Trophoblast cell (in vitro differentiated cells and primary cell): ENCODE results near the gene SFRP5.
A peak's percentile ranks its signal among the peaks of the same experiment; 100 is the strongest.

Source experiments
- DNase-seq, 2 donors: peaks; one replicate each; pipeline ENCODE4 v3.0.0-alpha.2; 2016
- H2AFZ ChIP-seq: 2 replicates; pipeline ENCODE4 v1.6.1; 2013; ENCODE audit warnings: low read length, moderate library complexity, mild to moderate bottlenecking; ENCODE audit not compliant: insufficient read depth, poor library complexity
- H2AK5ac ChIP-seq: 2 replicates; pipeline ENCODE4 v1.6.1; 2013; ENCODE audit warnings: mild to moderate bottlenecking, low read length
- H2BK120ac ChIP-seq: 2 replicates; pipeline ENCODE4 v1.6.1; 2013; ENCODE audit warnings: low read length, mild to moderate bottlenecking, moderate library complexity; ENCODE audit not compliant: insufficient read depth, poor library complexity
- H2BK12ac ChIP-seq: 2 replicates; pipeline ENCODE4 v1.6.1; 2013; ENCODE audit warnings: mild to moderate bottlenecking, low read length, moderate library complexity
- H2BK5ac ChIP-seq: 2 replicates; pipeline ENCODE4 v1.6.1; 2013; ENCODE audit warnings: low read length, low read depth, moderate library complexity, mild to moderate bottlenecking; ENCODE audit not compliant: poor library complexity
- H3K14ac ChIP-seq: 2 replicates; pipeline ENCODE4 v1.6.1; 2013; ENCODE audit warnings: mild to moderate bottlenecking, low read length
- H3K18ac ChIP-seq: 2 replicates; pipeline ENCODE4 v1.6.1; 2013; ENCODE audit warnings: mild to moderate bottlenecking, low read length
- H3K23ac ChIP-seq: 2 replicates; pipeline ENCODE4 v1.6.1; 2013; ENCODE audit warnings: low read length
- H3K27ac ChIP-seq: 2 replicates; pipeline ENCODE4 v1.5.1; 2013; ENCODE audit warnings: low read depth, mild to moderate bottlenecking, inconsistent platforms, low read length, moderate library complexity
- H3K27me3 ChIP-seq: 2 replicates; pipeline ENCODE4 v1.6.1; 2013; ENCODE audit warnings: inconsistent platforms, mild to moderate bottlenecking, low read length, moderate library complexity; ENCODE audit not compliant: insufficient read depth
- H3K36me3 ChIP-seq, 2 experiments: 1 replicate in 1 of 2; 2 replicates in 1 of 2; pipeline ENCODE4 v1.6.1; 2013; ENCODE audit warnings: low read length in 2 of 2, mild to moderate bottlenecking in 2 of 2, moderate library complexity in 1 of 2; ENCODE audit not compliant: insufficient read depth in 2 of 2, control insufficient read depth in 1 of 2
- H3K4ac ChIP-seq: 2 replicates; pipeline ENCODE4 v1.6.1; 2013; ENCODE audit warnings: low read depth, mild to moderate bottlenecking, low read length, moderate library complexity
- H3K4me1 ChIP-seq, 2 experiments: 1 replicate in 1 of 2; 2 replicates in 1 of 2; pipeline ENCODE4 v1.6.1; 2013; ENCODE audit warnings: low read length in 2 of 2, mild to moderate bottlenecking in 2 of 2, moderate library complexity in 1 of 2; ENCODE audit not compliant: insufficient read depth in 2 of 2, control insufficient read depth in 1 of 2
- H3K4me2 ChIP-seq: 2 replicates; pipeline ENCODE4 v1.6.1; 2013; ENCODE audit warnings: inconsistent platforms, mild to moderate bottlenecking, low read length, moderate library complexity
- H3K4me3 ChIP-seq: 2 replicates; pipeline ENCODE4 v1.5.1; 2013; ENCODE audit warnings: mild to moderate bottlenecking, low read depth, low read length, inconsistent platforms
- H3K79me1 ChIP-seq: one replicate; pipeline ENCODE4 v1.6.1; 2013; ENCODE audit warnings: low read length
- H3K79me2 ChIP-seq: 2 replicates; pipeline ENCODE4 v1.6.1; 2013; ENCODE audit warnings: low read length, mild to moderate bottlenecking; ENCODE audit not compliant: control insufficient read depth, insufficient read depth, poor library complexity
- H3K9ac ChIP-seq: 2 replicates; pipeline ENCODE4 v1.6.1; 2013; ENCODE audit warnings: mild to moderate bottlenecking, low read length
- H3K9me3 ChIP-seq: 2 replicates; pipeline ENCODE4 v1.6.1; 2013; ENCODE audit warnings: low read depth, mild to moderate bottlenecking, control low read depth, inconsistent platforms, low read length; ENCODE audit not compliant: insufficient read depth
- H4K12ac ChIP-seq: 2 replicates; pipeline ENCODE4 v1.6.1; 2013; ENCODE audit warnings: low read depth, mild to moderate bottlenecking, low read length, moderate library complexity
- H4K8ac ChIP-seq: 2 replicates; pipeline ENCODE4 v1.6.1; 2013; ENCODE audit warnings: low read depth, mild to moderate bottlenecking, low read length, moderate library complexity
- H4K91ac ChIP-seq: one replicate; pipeline ENCODE4 v1.6.1; 2013; ENCODE audit warnings: low read depth, mild to moderate bottlenecking, low read length, moderate library complexity
- WGBS: extraction: QIAGEN DNeasy Blood & Tissue Kit; methylation state at CpG from one replicate; pipeline ENCODE4 v1.1.7; 2013; ENCODE audit warnings: missing lambda C conversion rate; ENCODE audit not compliant: insufficient read length, insufficient coverage; ENCODE audit errors: extremely low coverage; 5-methylcytosine and 5-hydroxymethylcytosine counted together

The SFRP5 gene

DNA sequence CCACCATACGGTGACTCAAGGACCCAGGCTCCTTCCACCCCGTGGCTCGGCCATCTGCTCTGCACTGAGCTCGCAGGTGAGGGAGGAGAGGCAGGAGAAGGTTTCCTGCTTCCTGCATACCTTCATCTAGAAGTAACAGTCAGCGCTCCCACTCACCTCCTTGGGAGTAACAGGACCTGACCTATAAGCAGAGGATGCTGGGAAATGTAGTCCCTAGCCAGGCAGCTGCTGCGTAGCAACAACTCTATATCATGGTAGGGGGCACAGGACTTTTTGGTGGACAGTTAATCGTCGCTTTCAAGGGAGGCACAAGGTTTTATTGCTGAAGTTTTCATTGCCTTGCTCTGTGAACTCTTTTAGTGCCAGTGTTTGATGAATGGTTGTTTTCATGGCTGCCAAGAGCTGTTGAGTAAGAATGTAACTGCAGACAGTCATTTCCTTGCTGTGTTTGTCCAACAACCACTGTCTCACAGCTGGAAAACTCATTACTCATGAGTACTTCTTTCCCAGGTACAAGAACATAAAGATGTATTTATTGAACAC is 45.1 kb downstream of the SFRP5 start:
- WGBS: no CpG with 5 or more reads among the region's 8 CpGs
- Histone ChIP-seq H3K27me3 (no peaks in the 10 kb centered on the region), H4K91ac (no peak overlapping the region), H2AK5ac (no peak overlapping the region), H3K36me3 (no peaks in the 10 kb centered on the region), H2BK12ac (no peak overlapping the region), H2AFZ (peak overlapping the region; percentile 77), H3K9ac (no peak overlapping the region), H3K14ac (no peak overlapping the region), H3K27ac (no peak overlapping the region), H3K4me1 (peaks cover 2% of the 10 kb centered on the region in 2 experiments), H2BK5ac (no peak overlapping the region), H2BK120ac (no peak overlapping the region), H3K23ac (no peak overlapping the region), H3K4ac (no peak overlapping the region), H3K4me2 (peak overlapping the region; percentile 77), H4K8ac (peak overlapping the region; percentile 83), H3K4me3 (no peak overlapping the region), H3K79me2 (no peaks in the 10 kb centered on the region), H4K12ac (no peak overlapping the region), H3K9me3 (no peaks in the 10 kb centered on the region), H3K79me1 (no peaks in the 10 kb centered on the region), H3K18ac (no peak overlapping the region)
- peak; percentile 78 to 84 for DNase-seq

DNA sequence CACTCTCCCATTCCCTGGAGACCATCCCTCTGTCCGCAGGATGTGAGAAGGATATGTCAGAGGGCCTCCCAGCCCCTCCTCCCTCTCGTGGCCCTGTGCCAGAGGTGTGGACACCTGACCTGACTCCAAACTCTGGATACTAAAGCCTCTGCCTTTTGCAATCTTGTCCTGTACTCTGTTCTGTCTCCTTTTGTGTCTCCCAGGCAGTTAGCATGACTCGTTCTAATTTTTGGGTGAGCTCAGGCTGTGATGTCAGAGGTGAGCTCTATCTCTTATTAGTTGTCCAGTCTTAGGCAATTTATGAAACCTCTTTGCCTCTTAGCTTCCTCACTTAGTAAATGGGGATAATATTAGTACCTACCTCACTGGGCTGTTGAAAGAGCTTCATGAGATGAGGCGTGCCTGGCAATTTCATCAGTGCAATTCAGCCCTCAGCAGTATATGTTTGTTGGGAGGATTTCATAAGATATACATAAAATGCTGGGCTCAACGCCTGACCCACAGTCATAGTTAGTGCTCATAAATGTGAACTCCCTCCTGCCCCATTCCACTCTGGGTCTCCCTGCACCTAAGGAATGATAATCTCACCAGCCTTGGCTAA is 47.4 kb downstream of the SFRP5 start:
- Histone ChIP-seq H4K12ac (no peak overlapping the region), H3K4me1 (peaks cover 3% of the 10 kb centered on the region in 2 experiments), H3K4ac (no peak overlapping the region), H2BK5ac (no peak overlapping the region), H2BK12ac (no peak overlapping the region), H3K23ac (no peak overlapping the region), H3K79me1 (no peaks in the 10 kb centered on the region), H2AFZ (no peak overlapping the region), H3K9me3 (no peaks in the 10 kb centered on the region), H4K91ac (no peak overlapping the region), H3K4me2 (no peak overlapping the region), H3K18ac (no peak overlapping the region), H3K27me3 (no peaks in the 10 kb centered on the region), H3K4me3 (no peak overlapping the region), H3K14ac (no peak overlapping the region), H4K8ac (no peak overlapping the region), H2BK120ac (no peak overlapping the region), H3K27ac (no peak overlapping the region), H3K9ac (no peak overlapping the region), H3K79me2 (no peaks in the 10 kb centered on the region), H3K36me3 (no peaks in the 10 kb centered on the region), H2AK5ac (no peak overlapping the region)
- no CpG with 5 or more reads among the region's 5 CpGs for WGBS
- no peak for DNase-seq

DNA sequence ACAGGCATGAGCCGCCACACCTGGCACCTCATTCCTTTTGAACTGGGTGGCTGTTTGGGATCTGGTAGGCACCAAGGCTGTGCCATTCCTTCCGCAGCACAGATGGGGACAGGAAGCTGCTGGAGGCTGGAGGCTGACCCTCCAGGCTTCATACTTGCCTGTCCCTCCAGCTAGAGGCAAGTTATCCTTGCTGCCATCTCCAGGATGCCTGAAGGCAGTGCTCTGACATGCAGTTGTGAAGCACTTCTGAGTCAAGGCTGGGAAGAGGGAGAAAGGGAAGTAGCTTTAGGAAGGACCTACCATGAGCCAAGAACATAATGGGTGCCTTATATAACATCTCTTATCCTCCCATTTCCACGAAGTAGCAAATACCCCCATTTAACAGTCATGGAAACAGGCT is 48.8 kb downstream of the SFRP5 start:
- H3K14ac ChIP-seq: no peak overlapping the region
- no peak overlapping the region for H3K9ac ChIP-seq
- no peak overlapping the region for H3K18ac ChIP-seq
- no peak overlapping the region for H3K4ac ChIP-seq
- H2AK5ac ChIP-seq: no peak overlapping the region
- H4K8ac ChIP-seq: no peak overlapping the region
- no peak overlapping the region for H3K4me3 ChIP-seq
- no CpG with 5 or more reads among the region's 3 CpGs for WGBS
- no peak overlapping the region for H2BK12ac ChIP-seq
- no peak overlapping the region for H4K12ac ChIP-seq
- H3K36me3 ChIP-seq: peaks cover 2 to 7% of the 10 kb centered on the region in 2 experiments
- H2AFZ ChIP-seq: no peak overlapping the region
- peak; percentile 89 to 91 for DNase-seq
- H3K79me1 ChIP-seq: no peaks in the 10 kb centered on the region
- no peak overlapping the region for H3K27ac ChIP-seq
- H3K27me3 ChIP-seq: no peaks in the 10 kb centered on the region
- H3K4me1 ChIP-seq: peaks cover 4 to 13% of the 10 kb centered on the region in 2 experiments
- no peaks in the 10 kb centered on the region for H3K79me2 ChIP-seq
- no peak overlapping the region for H3K23ac ChIP-seq
- no peak overlapping the region for H2BK5ac ChIP-seq
- no peaks in the 10 kb centered on the region for H3K9me3 ChIP-seq
- H4K91ac ChIP-seq: no peak overlapping the region
- no peak overlapping the region for H2BK120ac ChIP-seq
- no peak overlapping the region for H3K4me2 ChIP-seq

DNA sequence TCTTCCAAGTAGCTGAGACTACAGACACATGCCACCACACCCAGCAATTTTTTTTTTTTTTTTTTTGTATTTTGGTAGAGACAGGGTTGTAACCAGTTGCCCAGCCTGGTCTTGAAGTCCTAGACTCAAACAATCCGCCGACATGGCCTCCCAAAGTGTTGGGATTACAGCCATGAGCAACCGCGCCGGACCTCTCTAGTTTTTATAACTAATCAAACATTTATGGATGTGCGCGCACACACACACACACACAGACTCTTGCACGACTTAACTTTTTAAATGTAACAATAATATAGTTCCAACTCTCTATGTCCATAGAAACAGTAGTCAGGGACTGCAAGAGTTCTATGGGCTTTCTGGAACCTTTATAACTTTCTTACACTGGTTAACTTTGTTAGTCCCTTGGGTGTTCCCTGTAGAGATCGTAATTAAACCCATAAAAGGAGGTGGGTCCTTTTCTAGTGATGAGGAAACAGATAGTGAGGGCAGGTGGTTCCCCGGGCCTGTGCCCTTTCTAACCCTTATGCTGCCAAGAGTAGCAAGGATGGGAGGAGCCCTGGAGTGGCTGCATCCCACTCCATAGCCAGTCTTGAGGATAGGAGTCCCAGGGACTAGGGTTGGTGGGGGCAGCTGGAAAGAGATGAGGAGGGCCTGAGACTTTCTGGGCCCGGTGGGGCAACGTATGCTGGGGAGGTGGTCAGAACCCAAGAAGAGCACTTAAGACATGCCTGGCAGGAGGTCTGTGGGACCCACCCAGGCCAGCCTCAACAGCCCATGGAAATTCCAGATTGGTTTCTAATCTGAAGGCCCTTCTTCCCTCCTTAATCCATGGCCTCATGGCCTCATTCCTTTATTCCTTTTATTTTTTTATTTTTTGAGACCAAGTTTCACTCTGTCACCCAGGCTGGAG is 49.7 kb downstream of the SFRP5 start:
- no peak overlapping the region for H4K12ac ChIP-seq

More for the DNA sequence above, 49.7 kb downstream of the SFRP5 start:
- peak overlapping the region; percentile 35 for H2AK5ac ChIP-seq
- no peaks in the 10 kb centered on the region for H3K9me3 ChIP-seq
- H4K91ac ChIP-seq: no peak overlapping the region
- H3K18ac ChIP-seq: no peak overlapping the region
- H3K4me3 ChIP-seq: no peak overlapping the region
- no peak overlapping the region for H2BK5ac ChIP-seq
- no peak overlapping the region for H3K4ac ChIP-seq
- no peaks in the 10 kb centered on the region for H3K27me3 ChIP-seq
- H3K23ac ChIP-seq: no peak overlapping the region
- no peaks in the 10 kb centered on the region for H3K79me1 ChIP-seq
- no peak overlapping the region for H2BK12ac ChIP-seq
- DNase-seq: no peak
- H3K79me2 ChIP-seq: no peaks in the 10 kb centered on the region
- no peak overlapping the region for H4K8ac ChIP-seq
- peaks cover 7 to 13% of the 10 kb centered on the region in 2 experiments for H3K36me3 ChIP-seq
- H3K14ac ChIP-seq: no peak overlapping the region
- H2BK120ac ChIP-seq: no peak overlapping the region
- WGBS: no CpG with 5 or more reads among the region's 12 CpGs
- H3K4me1 ChIP-seq: peaks cover 4 to 15% of the 10 kb centered on the region in 2 experiments
- no peak overlapping the region for H3K27ac ChIP-seq
- H3K4me2 ChIP-seq: no peak overlapping the region
- H3K9ac ChIP-seq: no peak overlapping the region
- H2AFZ ChIP-seq: no peak overlapping the region
